Stimulated activated CD4-positive, alpha-beta T cell treated with anti-CD3 and anti-CD28 coated beads, Interleukin-1b, Interleukin-23, amount 100 ng/mL, for 4 hours (primary cell): ENCODE data around the gene NCCRP1.

Source experiments
- DNase-seq, 2 donors: peaks; one replicate each; pipeline ENCODE4 v3.0.0-alpha.2; 2020; ENCODE audit warnings: low read depth in 2 of 2

NCCRP1 gene

GRCh38 chr19:39164289-39164688 lies 32.5 kb upstream of the NCCRP1 start:
- no peak for DNase-seq

- no peak for DNase-seq
Measured at GRCh38 chr19:39165857-39166256, 30.9 kb upstream of the NCCRP1 start.

- DNase-seq: no peak
Measured at GRCh38 chr19:39166571-39167391, 30.0 kb upstream of the NCCRP1 start.

- DNase-seq: no peak
Measured at GRCh38 chr19:39167461-39168257, 29.1 kb upstream of the NCCRP1 start.

- no peak for DNase-seq
Measured at GRCh38 chr19:39168258-39169142, 28.3 kb upstream of the NCCRP1 start.

- no peak for DNase-seq
Measured at GRCh38 chr19:39169143-39169810, 27.5 kb upstream of the NCCRP1 start.

- no peak for DNase-seq
Measured at GRCh38 chr19:39170386-39171231, 26.2 kb upstream of the NCCRP1 start.

- DNase-seq: no peak
Measured at GRCh38 chr19:39171479-39172465, 25.0 kb upstream of the NCCRP1 start.

- no peak for DNase-seq
Measured at GRCh38 chr19:39172700-39173501, 23.9 kb upstream of the NCCRP1 start.

GRCh38 chr19:39173502-39173991 lies 23.2 kb upstream of the NCCRP1 start:
- no peak for DNase-seq

- no peak for DNase-seq
Measured at GRCh38 chr19:39174142-39174541, 22.6 kb upstream of the NCCRP1 start.

GRCh38 chr19:39174558-39175544 lies 21.9 kb upstream of the NCCRP1 start:
- no peak for DNase-seq

- no peak for DNase-seq
Measured at GRCh38 chr19:39175564-39175963, 21.2 kb upstream of the NCCRP1 start.

GRCh38 chr19:39177110-39177699 lies 19.6 kb upstream of the NCCRP1 start:
- DNase-seq: no peak

- DNase-seq: no peak
Measured at GRCh38 chr19:39177736-39178135, 19.0 kb upstream of the NCCRP1 start.

- DNase-seq: no peak
Measured at GRCh38 chr19:39178296-39179006, 18.3 kb upstream of the NCCRP1 start.
